ENCODE measurements around the gene ZBTB32.
A peak's percentile ranks its signal among the peaks of the same experiment; 100 is the strongest.

ZBTB32 gene

GRCh38 chr19:35740423-35741202 is 36.3 kb downstream of the ZBTB32 start:
- H3K27ac ChIP-seq (ENCODE audit: extremely low read depth, low read depth, low read length) = peak overlapping the region; percentile 97
- peak overlapping the region; percentile 52 for H3K4me3 ChIP-seq (ENCODE audit: low read depth, low read length)
- H3K36me3 ChIP-seq (ENCODE audit: control insufficient read depth in 2 of 2, insufficient read depth in 1 of 2, low read length in 2 of 2) = peaks cover 50 to 57% of the 10 kb centered on the region in 2 experiments
- POLR2A ChIA-PET = interaction anchor here (0.6 to 7.7 kb wide), 46 partner anchors 8 to 474 kb away, joined by 3 to 204 read pairs (median 5); partner anchors contain the start of genes ALKBH6, ARHGAP33, COX6B1 and HSPB6
- H3K9me3 ChIP-seq (ENCODE audit: control insufficient read depth, insufficient read depth, low read depth, low read length) = no peaks in the 10 kb centered on the region; the same call in 1 of the 2 replicates
- peaks cover 20% of the 10 kb centered on the region for H3K4me1 ChIP-seq (ENCODE audit: control insufficient read depth, insufficient read depth, low read length)
- CTCF ChIA-PET = interaction anchor here (0.5 to 1.6 kb wide), 13 partner anchors 8 to 192 kb away, joined by 3 to 8 read pairs (median 3); partner anchors contain the start of gene LIN37
- TF ChIP-seq ZNF341 (tag by site-specific recombination; IDR thresholded peaks at IDR 0.05; ENCODE audit: low read depth) (peak; percentile 95), KLF16 (tag by site-specific recombination; IDR thresholded peaks at IDR 0.05) (no peak; the same call in none of the 2 replicates), ZIC2 (tag by site-specific recombination; IDR thresholded peaks at IDR 0.05) (peak; percentile 5; the same call in 1 of the 2 replicates), ZNF366 (tag by site-specific recombination; conservative IDR thresholded peaks at IDR 0.05) (peak; percentile 96), ZNF169 (tag by site-specific recombination; IDR thresholded peaks at IDR 0.05) (no peak), ZNF23 (tag by site-specific recombination; IDR thresholded peaks at IDR 0.05; ENCODE audit: borderline replicate concordance) (no peak), REPIN1 (tag by site-specific recombination; IDR thresholded peaks at IDR 0.05; ENCODE audit: low read depth) (peak; percentile 71; the same call in 1 of the 2 replicates), YY1 (tag by site-specific recombination; IDR thresholded peaks at IDR 0.05) (peak; percentile 54; the same call in 1 of the 2 replicates), ZBTB21 (tag by site-specific recombination; IDR thresholded peaks at IDR 0.05) (0 out of 2 replicates have a peak, but pooled peaks have one; percentile 42), ZNF239 (tag by site-specific recombination; IDR thresholded peaks at IDR 0.05) (no peak), ZNF2 (tag by site-specific recombination; IDR thresholded peaks at IDR 0.05) (peak; percentile 97), KLF9 (tag by site-specific recombination; IDR thresholded peaks at IDR 0.05; ENCODE audit: low read depth) (peak; percentile 95), BCL11B (tag by site-specific recombination; IDR thresholded peaks at IDR 0.05; ENCODE audit: low read depth) (peak; percentile 92; the same call in 1 of the 2 replicates), ZFHX2 (tag by site-specific recombination; conservative IDR thresholded peaks at IDR 0.05) (peak; percentile 78), GLIS2 (tag by site-specific recombination; IDR thresholded peaks at IDR 0.05) (peak; percentile 97), ZBTB7A (tag by site-specific recombination; IDR thresholded peaks at IDR 0.05; ENCODE audit: low read depth) (peak; percentile 93), IKZF3 (tag by site-specific recombination; IDR thresholded peaks at IDR 0.05) (peak; percentile 89), ZFP37 (tag by site-specific recombination; IDR thresholded peaks at IDR 0.05) (peak; percentile 89), PATZ1 (tag by site-specific recombination; IDR thresholded peaks at IDR 0.05) (peak; percentile 93), SCRT2 (tag by site-specific recombination; IDR thresholded peaks at IDR 0.05) (peak; percentile 100), ZEB2 (tag by site-specific recombination; IDR thresholded peaks at IDR 0.05) (peak; percentile 97)
- TF ChIP-seq, protein P1, sequence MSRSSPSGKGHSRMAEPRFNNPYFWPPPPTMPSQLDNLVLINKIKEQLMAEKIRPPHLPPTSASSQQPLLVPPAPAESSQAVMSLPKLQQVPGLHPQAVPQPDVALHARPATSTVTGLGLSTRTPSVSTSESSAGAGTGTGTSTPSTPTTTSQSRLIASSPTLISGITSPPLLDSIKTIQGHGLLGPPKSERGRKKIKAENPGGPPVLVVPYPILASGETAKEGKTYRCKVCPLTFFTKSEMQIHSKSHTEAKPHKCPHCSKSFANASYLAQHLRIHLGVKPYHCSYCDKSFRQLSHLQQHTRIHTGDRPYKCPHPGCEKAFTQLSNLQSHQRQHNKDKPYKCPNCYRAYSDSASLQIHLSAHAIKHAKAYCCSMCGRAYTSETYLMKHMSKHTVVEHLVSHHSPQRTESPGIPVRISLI (tag by site-specific recombination; IDR thresholded peaks at IDR 0.05) = no peak
- TF ChIP-seq, protein P2, sequence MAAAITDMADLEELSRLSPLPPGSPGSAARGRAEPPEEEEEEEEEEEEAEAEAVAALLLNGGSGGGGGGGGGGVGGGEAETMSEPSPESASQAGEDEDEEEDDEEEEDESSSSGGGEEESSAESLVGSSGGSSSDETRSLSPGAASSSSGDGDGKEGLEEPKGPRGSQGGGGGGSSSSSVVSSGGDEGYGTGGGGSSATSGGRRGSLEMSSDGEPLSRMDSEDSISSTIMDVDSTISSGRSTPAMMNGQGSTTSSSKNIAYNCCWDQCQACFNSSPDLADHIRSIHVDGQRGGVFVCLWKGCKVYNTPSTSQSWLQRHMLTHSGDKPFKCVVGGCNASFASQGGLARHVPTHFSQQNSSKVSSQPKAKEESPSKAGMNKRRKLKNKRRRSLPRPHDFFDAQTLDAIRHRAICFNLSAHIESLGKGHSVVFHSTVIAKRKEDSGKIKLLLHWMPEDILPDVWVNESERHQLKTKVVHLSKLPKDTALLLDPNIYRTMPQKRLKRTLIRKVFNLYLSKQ (tag by site-specific recombination; IDR thresholded peaks at IDR 0.05; ENCODE audit: borderline replicate concordance) = no peak
- TF ChIP-seq, protein P3, sequence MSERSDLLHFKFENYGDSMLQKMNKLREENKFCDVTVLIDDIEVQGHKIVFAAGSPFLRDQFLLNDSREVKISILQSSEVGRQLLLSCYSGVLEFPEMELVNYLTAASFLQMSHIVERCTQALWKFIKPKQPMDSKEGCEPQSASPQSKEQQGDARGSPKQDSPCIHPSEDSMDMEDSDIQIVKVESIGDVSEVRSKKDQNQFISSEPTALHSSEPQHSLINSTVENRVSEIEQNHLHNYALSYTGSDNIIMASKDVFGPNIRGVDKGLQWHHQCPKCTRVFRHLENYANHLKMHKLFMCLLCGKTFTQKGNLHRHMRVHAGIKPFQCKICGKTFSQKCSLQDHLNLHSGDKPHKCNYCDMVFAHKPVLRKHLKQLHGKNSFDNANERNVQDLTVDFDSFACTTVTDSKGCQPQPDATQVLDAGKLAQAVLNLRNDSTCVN (tag by site-specific recombination; optimal IDR thresholded peaks at IDR 0.05) = peak; percentile 66
- TF ChIP-seq, protein P4, sequence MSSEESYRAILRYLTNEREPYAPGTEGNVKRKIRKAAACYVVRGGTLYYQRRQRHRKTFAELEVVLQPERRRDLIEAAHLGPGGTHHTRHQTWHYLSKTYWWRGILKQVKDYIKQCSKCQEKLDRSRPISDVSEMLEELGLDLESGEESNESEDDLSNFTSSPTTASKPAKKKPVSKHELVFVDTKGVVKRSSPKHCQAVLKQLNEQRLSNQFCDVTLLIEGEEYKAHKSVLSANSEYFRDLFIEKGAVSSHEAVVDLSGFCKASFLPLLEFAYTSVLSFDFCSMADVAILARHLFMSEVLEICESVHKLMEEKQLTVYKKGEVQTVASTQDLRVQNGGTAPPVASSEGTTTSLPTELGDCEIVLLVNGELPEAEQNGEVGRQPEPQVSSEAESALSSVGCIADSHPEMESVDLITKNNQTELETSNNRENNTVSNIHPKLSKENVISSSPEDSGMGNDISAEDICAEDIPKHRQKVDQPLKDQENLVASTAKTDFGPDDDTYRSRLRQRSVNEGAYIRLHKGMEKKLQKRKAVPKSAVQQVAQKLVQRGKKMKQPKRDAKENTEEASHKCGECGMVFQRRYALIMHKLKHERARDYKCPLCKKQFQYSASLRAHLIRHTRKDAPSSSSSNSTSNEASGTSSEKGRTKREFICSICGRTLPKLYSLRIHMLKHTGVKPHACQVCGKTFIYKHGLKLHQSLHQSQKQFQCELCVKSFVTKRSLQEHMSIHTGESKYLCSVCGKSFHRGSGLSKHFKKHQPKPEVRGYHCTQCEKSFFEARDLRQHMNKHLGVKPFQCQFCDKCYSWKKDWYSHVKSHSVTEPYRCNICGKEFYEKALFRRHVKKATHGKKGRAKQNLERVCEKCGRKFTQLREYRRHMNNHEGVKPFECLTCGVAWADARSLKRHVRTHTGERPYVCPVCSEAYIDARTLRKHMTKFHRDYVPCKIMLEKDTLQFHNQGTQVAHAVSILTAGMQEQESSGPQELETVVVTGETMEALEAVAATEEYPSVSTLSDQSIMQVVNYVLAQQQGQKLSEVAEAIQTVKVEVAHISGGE (tag by site-specific recombination; conservative IDR thresholded peaks at IDR 0.05; ENCODE audit: low read depth) = peak; percentile 92

Measured in HEK293 (cell line).